ENCODE measurements around the gene ZNF580. TPM values are rescaled to one million over a fixed set of nuclear protein-coding genes. Genes with fewer than 3 reads are reported as not detected.

Gene ZNF580
- total RNA-seq, 1 donor from 2014 or later, result 81.2 TPM

GRCh38 chr19:55663846-55664536, 23.2 kb downstream of the ZNF580 start:
- Mint-ChIP-seq H3K27me3 (no peaks in the 10 kb centered on the region), H3K9me3 (no peaks in the 10 kb centered on the region), H3K4me3 (no peak overlapping the region), H3K4me1 (peaks cover 21% of the 10 kb centered on the region), H3K27ac (no peak overlapping the region), H3K36me3 (ENCODE audit: low read depth) (peaks cover 87% of the 10 kb centered on the region)
- no peak for ATAC-seq (ENCODE audit: low read depth)
- no peak for TF ChIP-seq CTCF (IDR thresholded peaks at IDR 0.05)
- POLR2A ChIA-PET, result interaction anchor here (0.8 to 1.1 kb wide), 2 partner anchors 10 kb away, joined by 3 to 10 read pairs; partner anchors contain the start of gene U2AF2
- no peak for DNase-seq
- CTCF ChIA-PET, result no interaction called here
- intact Hi-C loops (cut with micrococcal nuclease), result no loop called here

DNA sequence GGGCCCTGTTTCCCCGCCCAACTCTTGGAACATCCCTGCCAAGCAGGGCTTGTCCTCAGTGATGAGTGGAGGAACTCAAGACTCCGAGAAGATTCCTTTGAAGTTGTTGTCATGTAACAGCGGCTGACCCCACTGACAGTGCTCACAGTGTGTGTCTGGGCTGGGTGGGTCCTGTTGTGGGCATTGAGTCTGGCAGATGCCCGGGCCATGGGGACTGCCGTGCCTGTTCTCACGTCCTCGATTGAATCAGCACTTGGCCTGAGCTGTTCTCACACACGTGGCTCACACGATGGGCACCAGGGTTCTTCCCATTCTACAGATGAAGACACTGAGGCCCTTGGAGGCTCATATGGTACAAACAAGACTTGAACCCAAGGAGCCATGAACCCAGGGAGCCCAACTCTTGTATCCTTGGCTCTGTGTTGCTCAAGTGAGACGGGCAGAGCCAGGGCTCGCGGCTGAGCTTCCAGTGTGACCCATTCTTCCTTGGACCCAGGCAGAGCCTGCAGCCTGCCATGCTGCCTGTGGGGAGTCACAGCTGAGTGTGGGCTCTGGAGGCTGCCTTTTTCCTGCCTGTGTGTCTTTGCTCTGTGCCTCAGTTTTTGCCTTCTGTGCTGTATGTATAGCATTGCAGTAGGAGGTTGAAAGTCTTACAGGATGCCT, 25.7 kb downstream of the ZNF580 start:
- no peak for TF ChIP-seq CTCF (IDR thresholded peaks at IDR 0.05)
- intact Hi-C loops (cut with micrococcal nuclease), result no loop called here
- POLR2A ChIA-PET, result interaction anchor here (0.8 to 2.2 kb wide), 2 partner anchors 9 to 12 kb away, joined by 3 to 5 read pairs; no protein-coding TSS in a partner anchor
- Mint-ChIP-seq H3K4me3 (no peak overlapping the region), H3K36me3 (ENCODE audit: low read depth) (peaks cover 89% of the 10 kb centered on the region), H3K27ac (no peak overlapping the region), H3K27me3 (no peaks in the 10 kb centered on the region), H3K9me3 (no peaks in the 10 kb centered on the region), H3K4me1 (peaks cover 21% of the 10 kb centered on the region)
- DNase-seq (no peak), ATAC-seq (ENCODE audit: low read depth) (no peak)
- CTCF ChIA-PET, result no interaction called here

- no peak for ATAC-seq (ENCODE audit: low read depth)
- H3K27ac Mint-ChIP-seq, result no peak overlapping the region
- CTCF ChIA-PET, result no interaction called here
- no peak for TF ChIP-seq CTCF (IDR thresholded peaks at IDR 0.05)
- H3K4me3 Mint-ChIP-seq, result no peak overlapping the region
- DNase-seq, result no peak
- peaks cover 88% of the 10 kb centered on the region for H3K36me3 Mint-ChIP-seq (ENCODE audit: low read depth)
- H3K9me3 Mint-ChIP-seq, result no peaks in the 10 kb centered on the region
- POLR2A ChIA-PET, result interaction anchor here (0.7 to 2.2 kb wide), 3 partner anchors 8 to 158 kb away, joined by 3 to 6 read pairs (median 5); no protein-coding TSS in a partner anchor
- intact Hi-C loops (cut with micrococcal nuclease), result no loop called here
- H3K27me3 Mint-ChIP-seq, result no peaks in the 10 kb centered on the region
- peaks cover 21% of the 10 kb centered on the region for H3K4me1 Mint-ChIP-seq
Observed at GRCh38 chr19:55667006-55667381, 26.2 kb downstream of the ZNF580 start.

GRCh38 chr19:55667511-55667910, 26.7 kb downstream of the ZNF580 start:
- Mint-ChIP-seq H3K9me3 (no peaks in the 10 kb centered on the region), H3K4me1 (peaks cover 25% of the 10 kb centered on the region), H3K4me3 (no peak overlapping the region), H3K27me3 (no peaks in the 10 kb centered on the region), H3K36me3 (ENCODE audit: low read depth) (peaks cover 89% of the 10 kb centered on the region), H3K27ac (no peak overlapping the region)
- POLR2A ChIA-PET, result interaction anchor here (0.7 to 2.2 kb wide), 3 partner anchors 9 to 158 kb away, joined by 3 to 6 read pairs (median 5); no protein-coding TSS in a partner anchor
- TF ChIP-seq CTCF (IDR thresholded peaks at IDR 0.05), result no peak
- DNase-seq, result no peak
- intact Hi-C loops (cut with micrococcal nuclease), result no loop called here
- ATAC-seq (ENCODE audit: low read depth), result no peak
- CTCF ChIA-PET, result interaction anchor here (1.6 kb wide), 1 partner anchor 35 kb away, joined by 4 read pairs; no protein-coding TSS in a partner anchor

- no peak for ATAC-seq (ENCODE audit: low read depth)
- no peak for TF ChIP-seq CTCF (IDR thresholded peaks at IDR 0.05)
- DNase-seq, result no peak
- peaks cover 22% of the 10 kb centered on the region for H3K4me1 Mint-ChIP-seq
- no peaks in the 10 kb centered on the region for H3K9me3 Mint-ChIP-seq
- intact Hi-C loops (cut with micrococcal nuclease), result no loop called here
- no peak overlapping the region for H3K4me3 Mint-ChIP-seq
- H3K27me3 Mint-ChIP-seq, result no peaks in the 10 kb centered on the region
- ChIA-PET CTCF (interaction anchor here (1.6 kb wide), 1 partner anchor 35 kb away, joined by 4 read pairs; no protein-coding TSS in a partner anchor), POLR2A (interaction anchor here (0.7 to 2.2 kb wide), 2 partner anchors 11 to 159 kb away, joined by 3 to 5 read pairs; no protein-coding TSS in a partner anchor)
- no peak overlapping the region for H3K27ac Mint-ChIP-seq
- H3K36me3 Mint-ChIP-seq (ENCODE audit: low read depth), result peaks cover 85% of the 10 kb centered on the region
Observed at GRCh38 chr19:55667958-55668357, 27.2 kb downstream of the ZNF580 start.

Measured in activated B cell treated with CpG ODN at 0.5 μM for 24 hours (primary cell).